Measurements from ENCODE around the gene HGD.

- TF ChIP-seq, protein P1, sequence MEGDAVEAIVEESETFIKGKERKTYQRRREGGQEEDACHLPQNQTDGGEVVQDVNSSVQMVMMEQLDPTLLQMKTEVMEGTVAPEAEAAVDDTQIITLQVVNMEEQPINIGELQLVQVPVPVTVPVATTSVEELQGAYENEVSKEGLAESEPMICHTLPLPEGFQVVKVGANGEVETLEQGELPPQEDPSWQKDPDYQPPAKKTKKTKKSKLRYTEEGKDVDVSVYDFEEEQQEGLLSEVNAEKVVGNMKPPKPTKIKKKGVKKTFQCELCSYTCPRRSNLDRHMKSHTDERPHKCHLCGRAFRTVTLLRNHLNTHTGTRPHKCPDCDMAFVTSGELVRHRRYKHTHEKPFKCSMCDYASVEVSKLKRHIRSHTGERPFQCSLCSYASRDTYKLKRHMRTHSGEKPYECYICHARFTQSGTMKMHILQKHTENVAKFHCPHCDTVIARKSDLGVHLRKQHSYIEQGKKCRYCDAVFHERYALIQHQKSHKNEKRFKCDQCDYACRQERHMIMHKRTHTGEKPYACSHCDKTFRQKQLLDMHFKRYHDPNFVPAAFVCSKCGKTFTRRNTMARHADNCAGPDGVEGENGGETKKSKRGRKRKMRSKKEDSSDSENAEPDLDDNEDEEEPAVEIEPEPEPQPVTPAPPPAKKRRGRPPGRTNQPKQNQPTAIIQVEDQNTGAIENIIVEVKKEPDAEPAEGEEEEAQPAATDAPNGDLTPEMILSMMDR (IDR thresholded peaks at IDR 0.05): no peak
- TF ChIP-seq ZFX (IDR thresholded peaks at IDR 0.05; ENCODE audit: borderline replicate concordance): no peak
These were observed 73.5 kb downstream of the HGD start for GRCh38 chr3:120608506-120608905.

All from 22Rv1 (cell line).